BE2C (cell line): ENCODE results near the gene AGAP2.

Experiments used
- DNase-seq: peaks from one replicate; pipeline ENCODE4 v3.0.0-alpha.2; 2020
- H3K27me3 ChIP-seq: fragments of 250-450 bp; sonication (Bioruptor Pico); 2 replicates; pipeline ENCODE4 v1.5.1; 2020; ENCODE audit warnings: mild to moderate bottlenecking
- H3K36me3 ChIP-seq: fragments of 250-450 bp; sonication (Bioruptor Pico); 2 replicates; pipeline ENCODE4 v1.5.1; 2020; ENCODE audit warnings: mild to moderate bottlenecking
- H3K4me1 ChIP-seq: fragments of 250-450 bp; sonication (Bioruptor Pico); 2 replicates; pipeline ENCODE4 v1.5.1; 2020
- H3K4me3 ChIP-seq: 2 replicates; pipeline ENCODE4 v1.5.1; 2011; ENCODE audit warnings: low read depth, low read length
- H3K9me3 ChIP-seq: fragments of 250-450 bp; sonication (Bioruptor Pico); 2 replicates; pipeline ENCODE4 v1.5.1; 2020
- TF ChIP-seq, protein P1 (sequence below): IDR thresholded peaks from 2 replicates; pipeline ENCODE4 v1.5.1; 2012; ENCODE audit warnings: mild to moderate bottlenecking, low read depth, low read length

Gene AGAP2

DNA sequence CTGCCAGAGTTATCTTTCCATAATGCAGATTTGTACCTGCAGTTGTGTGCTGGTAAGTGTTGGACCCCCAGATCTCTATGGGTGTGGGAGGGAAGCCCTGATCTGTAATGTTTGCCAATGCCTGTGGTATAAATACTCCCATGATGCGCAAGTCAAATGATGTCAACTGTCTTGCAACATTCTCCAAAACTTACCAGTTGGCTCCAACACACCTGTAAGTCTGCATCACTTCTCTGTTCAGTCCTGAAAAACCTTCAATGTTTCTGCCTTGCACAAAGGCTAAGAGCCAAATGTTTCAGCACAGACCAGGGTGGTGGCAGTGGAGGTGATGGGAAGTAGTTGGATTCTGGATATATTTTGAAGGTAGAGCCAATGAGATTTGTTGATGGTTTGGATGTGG lies 41.5 kb downstream of the AGAP2 start:
- no peak overlapping the region for H3K4me3 ChIP-seq
- TF ChIP-seq, protein P1, sequence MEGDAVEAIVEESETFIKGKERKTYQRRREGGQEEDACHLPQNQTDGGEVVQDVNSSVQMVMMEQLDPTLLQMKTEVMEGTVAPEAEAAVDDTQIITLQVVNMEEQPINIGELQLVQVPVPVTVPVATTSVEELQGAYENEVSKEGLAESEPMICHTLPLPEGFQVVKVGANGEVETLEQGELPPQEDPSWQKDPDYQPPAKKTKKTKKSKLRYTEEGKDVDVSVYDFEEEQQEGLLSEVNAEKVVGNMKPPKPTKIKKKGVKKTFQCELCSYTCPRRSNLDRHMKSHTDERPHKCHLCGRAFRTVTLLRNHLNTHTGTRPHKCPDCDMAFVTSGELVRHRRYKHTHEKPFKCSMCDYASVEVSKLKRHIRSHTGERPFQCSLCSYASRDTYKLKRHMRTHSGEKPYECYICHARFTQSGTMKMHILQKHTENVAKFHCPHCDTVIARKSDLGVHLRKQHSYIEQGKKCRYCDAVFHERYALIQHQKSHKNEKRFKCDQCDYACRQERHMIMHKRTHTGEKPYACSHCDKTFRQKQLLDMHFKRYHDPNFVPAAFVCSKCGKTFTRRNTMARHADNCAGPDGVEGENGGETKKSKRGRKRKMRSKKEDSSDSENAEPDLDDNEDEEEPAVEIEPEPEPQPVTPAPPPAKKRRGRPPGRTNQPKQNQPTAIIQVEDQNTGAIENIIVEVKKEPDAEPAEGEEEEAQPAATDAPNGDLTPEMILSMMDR = no peak
- H3K36me3 ChIP-seq = peaks cover 3% of the 10 kb centered on the region
- DNase-seq = no peak
- no peaks in the 10 kb centered on the region for H3K9me3 ChIP-seq
- H3K27me3 ChIP-seq = no peaks in the 10 kb centered on the region
- no peaks in the 10 kb centered on the region for H3K4me1 ChIP-seq

DNA sequence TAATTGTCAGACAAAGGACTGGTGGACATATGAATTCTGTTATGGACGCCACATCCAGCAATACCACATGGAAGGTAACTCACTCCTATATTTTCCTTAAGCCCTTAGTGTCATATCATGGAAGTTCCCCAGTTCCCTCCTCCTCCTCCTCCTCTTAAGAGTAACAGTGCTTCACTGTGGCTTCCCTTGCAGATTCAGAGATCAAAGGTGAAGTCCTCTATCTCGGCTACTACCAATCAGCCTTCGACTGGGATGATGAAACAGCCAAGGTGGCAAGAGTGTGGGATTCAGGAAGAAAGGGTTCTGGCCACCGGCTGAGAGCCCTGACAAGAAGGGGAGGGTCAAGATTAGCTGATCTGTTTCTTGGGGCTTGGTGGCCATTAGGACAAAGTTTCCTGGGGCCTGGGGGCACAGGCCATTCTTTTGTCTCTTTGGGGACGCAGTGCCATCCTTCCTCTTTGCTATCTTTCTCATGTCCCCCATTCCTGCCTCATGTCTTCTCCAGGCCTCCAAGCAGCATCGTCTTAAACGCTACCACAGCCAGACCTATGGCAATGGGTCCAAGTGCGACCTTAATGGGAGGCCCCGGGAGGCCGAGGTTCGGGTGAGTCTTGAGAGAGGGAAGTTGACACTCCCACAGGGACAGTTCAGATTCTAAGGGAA lies 42.6 kb downstream of the AGAP2 start:
- no peak for DNase-seq
- no peaks in the 10 kb centered on the region for H3K27me3 ChIP-seq
- no peaks in the 10 kb centered on the region for H3K9me3 ChIP-seq
- H3K4me3 ChIP-seq = no peak overlapping the region
- peaks cover 3% of the 10 kb centered on the region; the same call in 1 of the 2 replicates for H3K36me3 ChIP-seq
- no peaks in the 10 kb centered on the region for H3K4me1 ChIP-seq
- TF ChIP-seq, protein P1 = no peak

- peaks cover 3% of the 10 kb centered on the region; the same call in 1 of the 2 replicates for H3K36me3 ChIP-seq
- peaks cover 3% of the 10 kb centered on the region; the same call in 1 of the 2 replicates for H3K27me3 ChIP-seq
- TF ChIP-seq, protein P1 = no peak
- DNase-seq = no peak
- peak overlapping the region; percentile 92 for H3K4me3 ChIP-seq
- no peaks in the 10 kb centered on the region for H3K4me1 ChIP-seq
- H3K9me3 ChIP-seq = no peaks in the 10 kb centered on the region
Measured at GRCh38 chr12:57694459-57695019, 44.0 kb downstream of the AGAP2 start.

DNA sequence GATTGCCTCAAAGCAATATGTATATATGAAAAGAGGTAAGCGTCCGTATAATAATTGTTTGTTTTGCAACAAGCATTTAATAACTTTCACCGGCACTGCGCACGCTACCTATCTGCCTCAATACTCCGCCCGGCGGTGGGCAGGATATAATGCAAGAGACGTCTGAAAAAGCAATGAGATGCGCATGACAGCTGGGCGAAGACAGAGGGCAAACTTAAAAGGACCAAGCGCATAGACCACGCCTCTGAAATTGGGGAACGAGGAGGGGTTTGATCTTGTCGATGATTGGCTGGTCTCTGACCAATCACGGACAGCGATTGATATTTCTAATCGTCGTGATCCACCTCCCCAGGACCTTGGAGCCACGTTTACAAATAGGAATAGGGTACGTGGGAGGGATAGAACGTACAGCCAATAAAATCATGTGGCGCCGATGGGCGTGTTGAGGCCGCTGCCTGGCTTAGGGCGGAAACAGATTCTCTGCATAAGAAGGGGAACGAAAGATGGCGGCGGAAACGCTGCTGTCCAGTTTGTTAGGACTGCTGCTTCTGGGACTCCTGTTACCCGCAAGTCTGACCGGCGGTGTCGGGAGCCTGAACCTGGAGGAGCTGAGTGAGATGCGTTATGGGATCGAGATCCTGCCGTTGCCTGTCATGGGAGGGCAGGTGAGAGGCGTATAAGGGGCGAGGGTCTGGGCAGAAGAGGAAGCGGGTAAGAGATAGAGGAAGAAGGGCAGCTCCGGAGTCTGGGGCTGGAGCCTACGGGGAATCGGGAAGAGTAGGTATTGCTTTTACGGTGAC lies 44.7 kb downstream of the AGAP2 start, which contains the start of gene OS9:
Gene OS9 (plus strand): TSS at position 474 of the 800 bp plus-strand sequence. CDS start 30 bp downstream, at position 504.
- Histone ChIP-seq H3K4me3 (peak within 1 kb of the TSS; percentile 92), H3K36me3 (peaks cover 3% of the 10 kb centered on the region; the same call in 1 of the 2 replicates), H3K27me3 (peaks cover 3% of the 10 kb centered on the region; the same call in 1 of the 2 replicates), H3K4me1 (no peaks in the 10 kb centered on the region), H3K9me3 (no peaks in the 10 kb centered on the region)
- peak; percentile 95 for DNase-seq
- TF ChIP-seq, protein P1 = peak; percentile 79

DNA sequence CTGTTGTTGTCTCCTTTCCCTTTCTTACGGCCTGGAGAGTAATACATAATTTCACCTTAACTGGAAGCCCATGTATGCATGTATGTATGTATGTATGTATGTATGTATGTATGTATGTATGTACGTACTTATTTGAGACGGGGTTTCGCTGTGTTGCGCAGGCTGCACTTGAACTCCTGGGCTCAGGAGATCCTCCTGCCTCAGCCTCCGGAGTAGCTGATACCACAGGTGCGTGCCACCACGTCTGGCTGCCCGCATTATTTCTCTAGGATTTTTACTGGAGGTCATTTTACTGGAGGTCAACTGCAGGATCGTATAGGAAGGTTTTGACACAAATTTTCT lies 45.3 kb downstream of the AGAP2 start:
- peaks cover 5% of the 10 kb centered on the region for H3K27me3 ChIP-seq
- no peaks in the 10 kb centered on the region for H3K4me1 ChIP-seq
- H3K9me3 ChIP-seq = no peaks in the 10 kb centered on the region
- DNase-seq = no peak
- peak overlapping the region; percentile 45 for H3K4me3 ChIP-seq
- H3K36me3 ChIP-seq = peaks cover 3% of the 10 kb centered on the region; the same call in 1 of the 2 replicates
- TF ChIP-seq, protein P1 = no peak
